ENCODE data around the gene MS4A1. TPM values are rescaled to one million over a fixed set of nuclear protein-coding genes. Genes with fewer than 3 reads are reported as not detected.
A peak's percentile ranks its signal among the peaks of the same experiment; 100 is the strongest.

The MS4A1 gene
- total and polyA plus RNA-seq, 2 experiments from 2014 or later, result 0.23 TPM; not detected in 1

- no peaks in the 10 kb centered on the region for H4K20me1 ChIP-seq (replicated peaks; ENCODE audit: insufficient read depth)
- H3K4me3 ChIP-seq, result no peak overlapping the region
- H3K27me3 Mint-ChIP-seq (ENCODE audit: insufficient read depth, low read depth, poor library complexity), result no peaks in the 10 kb centered on the region
- no peak overlapping the region for H3K27ac Mint-ChIP-seq
- H3K4me1 Mint-ChIP-seq, result peaks cover 5% of the 10 kb centered on the region; the same call in 1 of the 3 replicates
- H3K27ac ChIP-seq (ENCODE audit: low read depth), result no peak overlapping the region
- H3K9me2 ChIP-seq (ENCODE audit: insufficient read depth), result peaks cover 8% of the 10 kb centered on the region; the same call in 1 of the 2 replicates
- peaks cover 4% of the 10 kb centered on the region; the same call in 1 of the 2 replicates for H3K36me3 ChIP-seq (ENCODE audit: insufficient read depth)
- no peak overlapping the region for H3K4me2 ChIP-seq
- H3K9me3 Mint-ChIP-seq, result peaks cover 22% of the 10 kb centered on the region
- H3F3A ChIP-seq (replicated peaks; ENCODE audit: low read depth), result no peaks in the 10 kb centered on the region
- H3K4me1 ChIP-seq (ENCODE audit: insufficient read depth), result no peaks in the 10 kb centered on the region
- H3K79me2 ChIP-seq (replicated peaks; ENCODE audit: insufficient read depth), result no peaks in the 10 kb centered on the region
- peak overlapping the region; percentile 89; the same call in 1 of the 2 replicates for H2AFZ ChIP-seq
- ATAC-seq (no peak), DNase-seq (ENCODE audit: low spot score) (no peak)
- TF ChIP-seq, protein P1, sequence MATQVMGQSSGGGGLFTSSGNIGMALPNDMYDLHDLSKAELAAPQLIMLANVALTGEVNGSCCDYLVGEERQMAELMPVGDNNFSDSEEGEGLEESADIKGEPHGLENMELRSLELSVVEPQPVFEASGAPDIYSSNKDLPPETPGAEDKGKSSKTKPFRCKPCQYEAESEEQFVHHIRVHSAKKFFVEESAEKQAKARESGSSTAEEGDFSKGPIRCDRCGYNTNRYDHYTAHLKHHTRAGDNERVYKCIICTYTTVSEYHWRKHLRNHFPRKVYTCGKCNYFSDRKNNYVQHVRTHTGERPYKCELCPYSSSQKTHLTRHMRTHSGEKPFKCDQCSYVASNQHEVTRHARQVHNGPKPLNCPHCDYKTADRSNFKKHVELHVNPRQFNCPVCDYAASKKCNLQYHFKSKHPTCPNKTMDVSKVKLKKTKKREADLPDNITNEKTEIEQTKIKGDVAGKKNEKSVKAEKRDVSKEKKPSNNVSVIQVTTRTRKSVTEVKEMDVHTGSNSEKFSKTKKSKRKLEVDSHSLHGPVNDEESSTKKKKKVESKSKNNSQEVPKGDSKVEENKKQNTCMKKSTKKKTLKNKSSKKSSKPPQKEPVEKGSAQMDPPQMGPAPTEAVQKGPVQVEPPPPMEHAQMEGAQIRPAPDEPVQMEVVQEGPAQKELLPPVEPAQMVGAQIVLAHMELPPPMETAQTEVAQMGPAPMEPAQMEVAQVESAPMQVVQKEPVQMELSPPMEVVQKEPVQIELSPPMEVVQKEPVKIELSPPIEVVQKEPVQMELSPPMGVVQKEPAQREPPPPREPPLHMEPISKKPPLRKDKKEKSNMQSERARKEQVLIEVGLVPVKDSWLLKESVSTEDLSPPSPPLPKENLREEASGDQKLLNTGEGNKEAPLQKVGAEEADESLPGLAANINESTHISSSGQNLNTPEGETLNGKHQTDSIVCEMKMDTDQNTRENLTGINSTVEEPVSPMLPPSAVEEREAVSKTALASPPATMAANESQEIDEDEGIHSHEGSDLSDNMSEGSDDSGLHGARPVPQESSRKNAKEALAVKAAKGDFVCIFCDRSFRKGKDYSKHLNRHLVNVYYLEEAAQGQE (IDR thresholded peaks at IDR 0.05; ENCODE audit: unreplicated experiment), result no peak
- TF ChIP-seq ZNF462 (CRISPR knock-in tag; IDR thresholded peaks at IDR 0.05) (no peak), ZNF331 (CRISPR knock-in tag; IDR thresholded peaks at IDR 0.05; ENCODE audit: low read depth) (no peak), ZNF114 (CRISPR knock-in tag; IDR thresholded peaks at IDR 0.05) (no peak), NANOG (IDR thresholded peaks at IDR 0.05; ENCODE audit: borderline replicate concordance) (no peak), JUNB (IDR thresholded peaks at IDR 0.05; ENCODE audit: unreplicated experiment) (no peak), CREB1 (CRISPR knock-in tag; IDR thresholded peaks at IDR 0.05; ENCODE audit: low read depth) (no peak), POLR2AphosphoS5 (IDR thresholded peaks at IDR 0.05; ENCODE audit: low read depth) (no peak), ETS1 (IDR thresholded peaks at IDR 0.05) (no peak), EZH2 (IDR thresholded peaks at IDR 0.05; ENCODE audit: low read depth, unreplicated experiment) (no peak), STAT1 (IDR thresholded peaks at IDR 0.05; ENCODE audit: unreplicated experiment) (no peak), EZH2phosphoT487 (IDR thresholded peaks at IDR 0.05; ENCODE audit: unreplicated experiment) (no peak)
- TF ChIP-seq, protein P2, sequence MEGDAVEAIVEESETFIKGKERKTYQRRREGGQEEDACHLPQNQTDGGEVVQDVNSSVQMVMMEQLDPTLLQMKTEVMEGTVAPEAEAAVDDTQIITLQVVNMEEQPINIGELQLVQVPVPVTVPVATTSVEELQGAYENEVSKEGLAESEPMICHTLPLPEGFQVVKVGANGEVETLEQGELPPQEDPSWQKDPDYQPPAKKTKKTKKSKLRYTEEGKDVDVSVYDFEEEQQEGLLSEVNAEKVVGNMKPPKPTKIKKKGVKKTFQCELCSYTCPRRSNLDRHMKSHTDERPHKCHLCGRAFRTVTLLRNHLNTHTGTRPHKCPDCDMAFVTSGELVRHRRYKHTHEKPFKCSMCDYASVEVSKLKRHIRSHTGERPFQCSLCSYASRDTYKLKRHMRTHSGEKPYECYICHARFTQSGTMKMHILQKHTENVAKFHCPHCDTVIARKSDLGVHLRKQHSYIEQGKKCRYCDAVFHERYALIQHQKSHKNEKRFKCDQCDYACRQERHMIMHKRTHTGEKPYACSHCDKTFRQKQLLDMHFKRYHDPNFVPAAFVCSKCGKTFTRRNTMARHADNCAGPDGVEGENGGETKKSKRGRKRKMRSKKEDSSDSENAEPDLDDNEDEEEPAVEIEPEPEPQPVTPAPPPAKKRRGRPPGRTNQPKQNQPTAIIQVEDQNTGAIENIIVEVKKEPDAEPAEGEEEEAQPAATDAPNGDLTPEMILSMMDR (conservative IDR thresholded peaks at IDR 0.05; ENCODE audit: low read depth in 2 of 2), result no peak
- H3K36me3 Mint-ChIP-seq (ENCODE audit: low read depth), result peaks cover 17% of the 10 kb centered on the region
- no peaks in the 10 kb centered on the region for H3K27me3 ChIP-seq (ENCODE audit: insufficient read depth)
- no peak overlapping the region for H3K4me3 Mint-ChIP-seq
Observed at GRCh38 chr11:60513496-60514460, 58.1 kb downstream of the MS4A1 start.

All from GM23338 (cell line).